GM10248 (cell line): ENCODE results near the gene PDE4A.
A peak's percentile ranks its signal among the peaks of the same experiment; 100 is the strongest.

ENCODE experiments used
- CTCF ChIA-PET: fragments of 300-600 bp; sonication (Branson Sonifier 250); formaldehyde crosslinking; extraction: SDS; loops from one replicate; lab custom pipeline; 2021; ENCODE audit warnings: antibody characterized with exemption; lab: Yijun Ruan, JAX
- POLR2A ChIA-PET: fragments of 350-650 bp; sonication (Branson Sonifier 250); formaldehyde crosslinking; extraction: SDS; loops from one replicate; lab custom pipeline; 2020; ENCODE audit warnings: antibody characterized with exemption; lab: Yijun Ruan, JAX
- DNase-seq: peaks from one replicate; pipeline ENCODE4 v3.0.0; 2012; ENCODE audit errors: extremely low spot score
- CTCF ChIP-seq: IDR thresholded peaks from 2 replicates; pipeline ENCODE4 v1.5.1; 2012; ENCODE audit warnings: mild to moderate bottlenecking, low read depth; ENCODE audit errors: extremely low read depth, missing control alignments, control extremely low read depth

The PDE4A gene

DNA sequence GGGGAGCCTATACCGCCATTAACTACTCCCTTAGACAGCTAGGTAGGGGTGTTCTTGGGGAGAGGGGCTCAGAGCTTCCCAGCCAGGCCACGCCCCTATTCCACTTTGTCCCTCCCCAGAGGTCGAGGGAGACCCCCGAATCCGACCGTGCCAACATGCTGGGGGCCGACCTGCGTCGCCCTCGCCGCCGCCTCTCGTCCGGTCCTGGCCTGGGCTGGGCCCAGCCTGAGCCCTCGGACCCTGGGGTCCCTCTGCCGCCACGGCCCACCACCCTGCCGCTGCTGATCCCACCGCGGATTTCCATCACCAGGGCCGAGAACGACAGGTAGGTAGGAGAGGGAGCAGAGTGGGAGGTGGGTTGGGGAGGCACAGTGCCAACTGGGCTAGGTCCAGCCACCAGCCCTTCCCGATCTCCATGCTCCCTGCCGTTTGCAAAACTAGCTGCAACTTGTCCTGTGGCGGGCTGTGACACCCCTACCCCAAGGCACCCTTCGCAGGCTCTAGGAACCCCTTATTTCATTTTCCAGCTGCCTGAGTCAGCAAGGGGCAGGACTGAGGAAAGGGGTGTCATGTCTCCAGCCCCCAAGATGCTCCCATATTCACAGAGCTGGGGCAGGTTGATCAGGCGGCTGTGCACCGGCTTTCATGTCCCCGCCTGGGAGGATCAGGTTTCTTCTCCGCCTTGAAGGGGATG is 2.6 kb upstream of the PDE4A start:
- DNase-seq: no peak
- POLR2A ChIA-PET: interaction anchor here (0.8 to 1.4 kb wide), 3 partner anchors 10 to 147 kb away, joined by 3 to 13 read pairs (median 3); partner anchors contain the start of genes CDC37 and ICAM1
- CTCF ChIA-PET: interaction anchor here (0.6 to 29.5 kb wide), 27 partner anchors 6 to 485 kb away, joined by 3 to 979 read pairs (median 4); partner anchors contain the start of genes CDC37, ICAM1, ICAM5 and PDE4A
- no peak for TF ChIP-seq CTCF

DNA sequence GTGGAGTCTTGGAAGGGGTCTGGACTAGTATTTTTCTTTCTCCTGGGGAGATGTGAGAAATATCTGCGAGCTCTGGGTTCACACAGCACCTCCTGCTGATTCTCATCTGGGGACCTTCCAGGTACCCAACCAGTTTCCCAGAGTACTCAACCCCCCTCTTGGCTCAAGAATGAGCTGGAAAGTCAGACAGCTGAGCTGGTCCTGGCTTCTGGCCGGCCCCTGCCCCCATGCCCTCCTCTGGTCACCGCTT is 2.2 kb upstream of the PDE4A start:
- TF ChIP-seq CTCF: no peak
- DNase-seq: no peak
- CTCF ChIA-PET: interaction anchor here (0.7 to 29.5 kb wide), 16 partner anchors 6 to 448 kb away, joined by 3 to 979 read pairs (median 4); partner anchors contain the start of genes CDC37, ICAM5, PDE4A and TYK2
- POLR2A ChIA-PET: interaction anchor here (0.6 to 1.4 kb wide), 4 partner anchors 10 to 147 kb away, joined by 3 to 13 read pairs (median 3); partner anchors contain the start of genes CDC37 and ICAM1

DNA sequence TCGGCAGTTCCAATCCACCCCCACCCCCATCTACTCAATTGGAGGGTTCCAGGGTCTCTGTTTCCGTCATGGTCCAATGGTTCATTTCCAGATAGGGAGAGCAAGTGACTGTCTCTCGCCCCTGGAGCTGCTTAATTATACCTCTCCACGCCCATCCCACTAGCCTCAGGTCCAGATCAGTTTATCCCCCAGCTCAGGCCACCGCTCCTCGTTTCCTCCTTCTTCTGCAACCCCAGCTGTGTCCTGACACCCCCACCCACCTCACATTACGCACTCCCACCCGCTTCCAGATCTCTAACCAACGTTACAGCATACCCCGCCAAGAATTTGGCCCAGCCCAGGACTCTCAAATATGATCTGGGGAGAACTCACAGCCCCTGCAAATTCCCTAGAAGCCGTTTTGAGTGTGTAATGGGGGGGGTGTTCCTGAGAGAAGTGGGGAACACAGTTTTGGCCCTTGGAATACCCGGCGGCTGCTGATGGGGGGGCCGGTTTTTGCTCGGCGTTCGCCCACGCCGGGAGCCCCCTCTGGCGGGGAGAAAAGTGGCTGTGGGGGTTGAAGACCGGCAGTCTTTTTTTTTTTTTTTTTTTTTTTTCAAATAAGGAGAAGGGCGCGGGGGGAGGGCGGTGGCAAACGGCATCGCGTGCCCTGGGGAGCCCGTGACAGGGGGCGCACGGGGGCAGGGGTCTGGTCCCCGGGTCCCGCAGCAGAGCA is 1.7 kb upstream of the PDE4A start:
- TF ChIP-seq CTCF: peak; percentile 13
- CTCF ChIA-PET: interaction anchor here (0.7 to 29.5 kb wide), 14 partner anchors 5 to 235 kb away, joined by 3 to 979 read pairs (median 4); partner anchors contain the start of genes CDC37, ICAM5, PDE4A and TYK2
- POLR2A ChIA-PET: interaction anchor here (0.6 to 1.4 kb wide), 4 partner anchors 9 to 313 kb away, joined by 3 to 13 read pairs (median 3); partner anchors contain the start of gene CDC37
- DNase-seq: no peak

DNA sequence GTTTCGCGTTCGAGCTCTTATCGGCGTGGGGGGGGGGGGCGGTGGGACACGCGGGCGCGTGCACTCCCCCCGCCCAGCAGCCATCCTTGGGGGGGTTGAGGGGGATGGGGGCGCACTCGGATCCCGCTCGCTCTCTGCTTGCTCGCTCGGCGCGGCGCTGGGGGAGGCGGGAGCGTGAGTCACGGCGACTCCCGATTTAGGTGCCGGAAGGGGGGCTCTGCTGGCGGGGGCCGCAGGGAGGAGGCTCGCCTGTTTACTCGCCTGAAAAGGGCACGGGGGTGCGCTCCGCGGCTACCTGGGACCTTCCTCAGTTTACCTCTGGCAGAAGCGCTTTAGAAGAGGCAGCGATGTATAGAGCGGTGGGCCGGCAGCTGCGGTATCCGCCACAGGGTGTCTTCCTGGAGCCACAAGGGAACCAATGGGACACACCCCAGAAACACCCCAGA is 1.1 kb upstream of the PDE4A start:
- POLR2A ChIA-PET: interaction anchor here (0.6 to 1.4 kb wide), 2 partner anchors 9 to 313 kb away, joined by 3 to 13 read pairs; no protein-coding TSS in a partner anchor
- CTCF ChIA-PET: interaction anchor here (1.8 to 29.5 kb wide), 4 partner anchors 5 to 140 kb away, joined by 4 to 979 read pairs (median 492); partner anchors contain the start of genes CDC37 and PDE4A
- TF ChIP-seq CTCF: no peak
- DNase-seq: no peak

- TF ChIP-seq CTCF: no peak
- CTCF ChIA-PET: interaction anchor here (1.6 to 29.5 kb wide), 5 partner anchors 4 to 37 kb away, joined by 4 to 979 read pairs (median 9); partner anchors contain the start of genes CDC37 and PDE4A
- POLR2A ChIA-PET: no interaction called here
- DNase-seq: peak; percentile 57
Observed at GRCh38 chr19:10419646-10420443, 493 bp upstream of the PDE4A start.
